HEK293 (cell line): ENCODE measurements around the gene RPS25.

Experiments
- KLF9 ChIP-seq: fragments of 450-650 bp; formaldehyde crosslinking; IDR thresholded peaks from 2 replicates; pipeline ENCODE4 v1.5.1; 2016; ENCODE audit warnings: missing biosample characterization, missing genetic modification characterization, low read depth
- OSR2 ChIP-seq: fragments of 450-650 bp; formaldehyde crosslinking; IDR thresholded peaks from 2 replicates; pipeline ENCODE4 v1.5.1; 2016; ENCODE audit warnings: missing biosample characterization, missing genetic modification characterization
- ZBTB17 ChIP-seq: fragments of 450-650 bp; formaldehyde crosslinking; IDR thresholded peaks from 2 replicates; pipeline ENCODE4 v1.5.1; 2016; ENCODE audit warnings: missing biosample characterization, missing genetic modification characterization
- ZBTB26 ChIP-seq: fragments of 450-650 bp; formaldehyde crosslinking; optimal IDR thresholded peaks from 2 replicates; pipeline ENCODE3; 2016; ENCODE audit warnings: missing biosample characterization, mild to moderate bottlenecking, missing genetic modification characterization
- ZBTB44 ChIP-seq: fragments of 450-650 bp; IDR thresholded peaks from 2 replicates; pipeline ENCODE4 v1.5.1; 2018; ENCODE audit warnings: missing biosample characterization, mild to moderate bottlenecking, missing genetic modification characterization
- ZBTB8A ChIP-seq: fragments of 450-650 bp; formaldehyde crosslinking; IDR thresholded peaks from 2 replicates; pipeline ENCODE4 v1.5.1; 2016; ENCODE audit warnings: missing biosample characterization, missing genetic modification characterization
- ZEB2 ChIP-seq: fragments of 450-650 bp; formaldehyde crosslinking; IDR thresholded peaks from 2 replicates; pipeline ENCODE4 v1.5.1; 2016; ENCODE audit warnings: missing biosample characterization, missing genetic modification characterization
- ZFP37 ChIP-seq: fragments of 450-650 bp; formaldehyde crosslinking; IDR thresholded peaks from 2 replicates; pipeline ENCODE4 v1.5.1; 2016; ENCODE audit warnings: missing biosample characterization, missing genetic modification characterization
- ZFP41 ChIP-seq: fragments of 450-650 bp; formaldehyde crosslinking; IDR thresholded peaks from 2 replicates; pipeline ENCODE4 v1.5.1; 2016; ENCODE audit warnings: missing biosample characterization, missing genetic modification characterization, borderline replicate concordance
- ZNF112 ChIP-seq: fragments of 450-650 bp; formaldehyde crosslinking; IDR thresholded peaks from 2 replicates; pipeline ENCODE4 v1.5.0; 2017; ENCODE audit warnings: missing biosample characterization, missing genetic modification characterization
- ZNF18 ChIP-seq: fragments of 450-650 bp; formaldehyde crosslinking; IDR thresholded peaks from 2 replicates; pipeline ENCODE4 v1.5.1; 2016; ENCODE audit warnings: missing biosample characterization, missing genetic modification characterization
- ZNF23 ChIP-seq: fragments of 450-650 bp; formaldehyde crosslinking; IDR thresholded peaks from 2 replicates; pipeline ENCODE4 v1.5.1; 2016; ENCODE audit warnings: missing biosample characterization, missing genetic modification characterization, borderline replicate concordance
- ZNF239 ChIP-seq: fragments of 450-650 bp; formaldehyde crosslinking; IDR thresholded peaks from 2 replicates; pipeline ENCODE4 v1.5.1; 2016; ENCODE audit warnings: missing biosample characterization, missing genetic modification characterization
- ZNF26 ChIP-seq: fragments of 450-650 bp; formaldehyde crosslinking; IDR thresholded peaks from 2 replicates; pipeline ENCODE4 v1.5.1; 2016; ENCODE audit warnings: missing biosample characterization, missing genetic modification characterization
- ZNF266 ChIP-seq: fragments of 450-650 bp; formaldehyde crosslinking; IDR thresholded peaks from 2 replicates; pipeline ENCODE4 v1.5.1; 2016; ENCODE audit warnings: missing biosample characterization, missing genetic modification characterization, low read depth
- ZNF280C ChIP-seq: fragments of 450-650 bp; formaldehyde crosslinking; IDR thresholded peaks from 2 replicates; pipeline ENCODE4 v1.5.1; 2016; ENCODE audit warnings: missing biosample characterization, missing genetic modification characterization
- ZNF311 ChIP-seq: fragments of 450-650 bp; formaldehyde crosslinking; IDR thresholded peaks from 2 replicates; pipeline ENCODE4 v1.5.1; 2017; ENCODE audit warnings: missing biosample characterization, missing genetic modification characterization, borderline replicate concordance
- ZNF449 ChIP-seq: fragments of 450-650 bp; formaldehyde crosslinking; IDR thresholded peaks from 2 replicates; pipeline ENCODE4 v1.5.1; 2017; ENCODE audit warnings: missing biosample characterization, mild to moderate bottlenecking, missing genetic modification characterization, moderate library complexity
- ZNF549 ChIP-seq: fragments of 450-650 bp; IDR thresholded peaks from 2 replicates; pipeline ENCODE4 v1.5.1; 2018; ENCODE audit warnings: missing biosample characterization, missing genetic modification characterization, mild to moderate bottlenecking, inconsistent platforms, moderate library complexity
- ZNF561 ChIP-seq: fragments of 450-650 bp; IDR thresholded peaks from 2 replicates; pipeline ENCODE4 v1.5.1; 2018; ENCODE audit warnings: missing biosample characterization, missing genetic modification characterization, borderline replicate concordance
- ZNF596 ChIP-seq: fragments of 450-650 bp; IDR thresholded peaks from 2 replicates; pipeline ENCODE4 v1.5.0; 2018; ENCODE audit warnings: missing biosample characterization, mild to moderate bottlenecking, missing genetic modification characterization, moderate library complexity
- ZNF600 ChIP-seq: fragments of 450-650 bp; formaldehyde crosslinking; IDR thresholded peaks from 2 replicates; pipeline ENCODE4 v1.5.1; 2016; ENCODE audit warnings: missing biosample characterization, missing genetic modification characterization
- ZNF621 ChIP-seq: fragments of 450-650 bp; formaldehyde crosslinking; IDR thresholded peaks from 2 replicates; pipeline ENCODE4 v1.5.1; 2017; ENCODE audit warnings: missing biosample characterization, missing genetic modification characterization
- ZNF626 ChIP-seq: fragments of 450-650 bp; sonication (Bioruptor Pico); formaldehyde crosslinking; IDR thresholded peaks from 2 replicates; pipeline ENCODE4 v1.5.1; 2018; ENCODE audit warnings: missing biosample characterization, missing genetic modification characterization, inconsistent platforms
- ZNF660 ChIP-seq: fragments of 450-650 bp; IDR thresholded peaks from 2 replicates; pipeline ENCODE4 v1.5.1; 2018; ENCODE audit warnings: missing biosample characterization, mild to moderate bottlenecking, missing genetic modification characterization
- ZNF701 ChIP-seq: fragments of 450-650 bp; formaldehyde crosslinking; IDR thresholded peaks from 2 replicates; pipeline ENCODE4 v1.5.1; 2016; ENCODE audit warnings: missing biosample characterization, missing genetic modification characterization
- ZNF704 ChIP-seq: fragments of 450-650 bp; formaldehyde crosslinking; IDR thresholded peaks from 2 replicates; pipeline ENCODE4 v1.5.1; 2016; ENCODE audit warnings: missing biosample characterization, missing genetic modification characterization
- ZNF747 ChIP-seq: fragments of 450-650 bp; formaldehyde crosslinking; IDR thresholded peaks from 2 replicates; pipeline ENCODE4 v1.5.1; 2016; ENCODE audit warnings: missing biosample characterization, missing genetic modification characterization
- ZSCAN23 ChIP-seq: fragments of 450-650 bp; formaldehyde crosslinking; IDR thresholded peaks from 2 replicates; pipeline ENCODE4 v1.5.1; 2016; ENCODE audit warnings: missing biosample characterization, missing genetic modification characterization

The RPS25 gene

GRCh38 chr11:119057000-119057769 lies 39.0 kb upstream of the RPS25 start, which contains the start of gene HYOU1 (continued):
- TF ChIP-seq ZFP37 = no peak
- no peak for TF ChIP-seq ZNF626 (tag by site-specific recombination)
- TF ChIP-seq ZNF747 (tag by site-specific recombination) = no peak
- no peak for TF ChIP-seq ZNF239 (tag by site-specific recombination)
- no peak for TF ChIP-seq ZBTB44
- TF ChIP-seq ZNF311 = no peak
- TF ChIP-seq ZNF704 = no peak
- no peak for TF ChIP-seq ZNF596 (tag by site-specific recombination)
- TF ChIP-seq ZBTB8A (tag by site-specific recombination) = peak; percentile 49
- no peak for TF ChIP-seq ZNF600 (tag by site-specific recombination)
- TF ChIP-seq ZBTB17 = peak; percentile 84
- no peak for TF ChIP-seq OSR2 (tag by site-specific recombination)
- TF ChIP-seq ZNF561 (tag by site-specific recombination) = 0 out of 2 replicates have a peak, but pooled peaks have one; percentile 20
- peak; percentile 90 for TF ChIP-seq ZBTB26 (tag by site-specific recombination)
- TF ChIP-seq ZNF449 (tag by site-specific recombination) = peak; percentile 27; the same call in 1 of the 2 replicates
- TF ChIP-seq ZSCAN23 = no peak
- TF ChIP-seq ZNF26 (tag by site-specific recombination) = no peak
- no peak for TF ChIP-seq ZNF549 (tag by site-specific recombination)
- TF ChIP-seq ZEB2 (tag by site-specific recombination) = 0 out of 2 replicates have a peak, but pooled peaks have one; percentile 45
- no peak for TF ChIP-seq ZNF280C (tag by site-specific recombination)
- peak; percentile 28; the same call in 1 of the 2 replicates for TF ChIP-seq ZNF660
- no peak for TF ChIP-seq ZNF112
- TF ChIP-seq ZNF621 = no peak
- no peak for TF ChIP-seq ZNF266 (tag by site-specific recombination)
- no peak for TF ChIP-seq ZNF18 (tag by site-specific recombination)
- peak; percentile 62; the same call in 1 of the 2 replicates for TF ChIP-seq KLF9 (tag by site-specific recombination)
- no peak for TF ChIP-seq ZNF701 (tag by site-specific recombination)
- TF ChIP-seq ZNF23 = no peak
- TF ChIP-seq ZFP41 (tag by site-specific recombination) = no peak
